Hematopoietic multipotent progenitor cell treated with erythropoietin and hydrocortisone succinate and interleukin-3 and kit ligand, for 6 days (in vitro differentiated cells): ENCODE data around the gene ZFYVE19.
A peak's percentile ranks its signal among the peaks of the same experiment; 100 is the strongest.

Experiments used
- DNase-seq: peaks from one replicate; pipeline ENCODE4 v3.0.0-alpha.2; 2015

ZFYVE19 gene

GRCh38 chr15:40807028-40807887 is at the start of gene ZFYVE19, which contains the start of gene DNAJC17:
TSS of gene ZFYVE19 (plus strand) at chr15:40807089. CDS start at chr15:40807590, 501 bp downstream.
TSS of gene DNAJC17 (minus strand) at chr15:40807473. CDS start at chr15:40807446, 27 bp downstream.
- peak; percentile 99 for DNase-seq

GRCh38 chr15:40759961-40760360 is 46.9 kb upstream of the ZFYVE19 start:
- no peak for DNase-seq

DNA sequence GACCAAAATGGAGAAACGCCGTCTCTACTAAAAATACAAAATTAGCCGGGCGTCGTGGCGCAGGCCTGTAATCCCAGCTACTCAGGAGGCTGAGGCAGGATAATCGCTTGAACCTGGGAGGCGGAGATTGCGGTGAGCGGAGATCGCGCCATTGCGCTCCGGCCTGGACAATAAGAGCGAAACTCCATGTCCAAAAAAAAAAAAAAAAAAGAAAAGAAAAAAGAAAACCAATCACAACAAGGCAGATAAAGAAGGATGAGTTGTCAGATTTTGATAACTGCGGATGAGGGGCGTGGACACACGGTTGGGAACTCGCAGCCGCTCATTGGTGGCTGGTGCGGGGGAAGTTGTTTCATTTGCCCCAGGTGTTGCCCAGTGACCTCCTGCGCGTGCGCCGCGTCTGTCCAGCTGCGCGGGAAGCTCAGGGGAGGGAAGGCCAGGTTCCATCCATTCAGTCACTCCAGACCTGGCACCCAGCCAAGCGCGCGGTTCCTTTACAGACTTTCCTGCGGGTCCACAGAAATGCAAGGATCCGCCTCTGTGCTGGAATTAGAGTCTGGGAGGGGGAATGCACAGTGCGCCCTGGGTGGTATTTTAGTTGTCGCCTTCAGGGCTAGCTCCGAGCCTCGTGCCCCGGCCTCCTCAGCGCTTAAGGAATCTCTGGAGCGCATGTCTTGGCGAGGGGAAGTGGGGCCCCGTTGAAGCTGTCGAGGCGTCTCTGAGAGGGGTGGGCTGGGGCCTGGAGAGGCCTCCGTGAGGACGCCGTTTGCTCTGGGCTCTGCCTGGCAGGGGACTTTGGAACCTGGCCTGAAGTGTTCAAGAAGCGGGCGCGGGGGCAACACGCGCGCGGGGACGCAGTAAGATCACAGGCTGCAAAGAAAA is 43.7 kb upstream of the ZFYVE19 start:
- DNase-seq, result peak; percentile 65

GRCh38 chr15:40763801-40764628 is 42.9 kb upstream of the ZFYVE19 start, which contains the start of gene GCHFR:
TSS of gene GCHFR (plus strand) at chr15:40764068. CDS start at chr15:40764181, 113 bp downstream.
- DNase-seq, result peak; percentile 80

GRCh38 chr15:40764629-40765103 is 42.2 kb upstream of the ZFYVE19 start:
- DNase-seq, result no peak

DNA sequence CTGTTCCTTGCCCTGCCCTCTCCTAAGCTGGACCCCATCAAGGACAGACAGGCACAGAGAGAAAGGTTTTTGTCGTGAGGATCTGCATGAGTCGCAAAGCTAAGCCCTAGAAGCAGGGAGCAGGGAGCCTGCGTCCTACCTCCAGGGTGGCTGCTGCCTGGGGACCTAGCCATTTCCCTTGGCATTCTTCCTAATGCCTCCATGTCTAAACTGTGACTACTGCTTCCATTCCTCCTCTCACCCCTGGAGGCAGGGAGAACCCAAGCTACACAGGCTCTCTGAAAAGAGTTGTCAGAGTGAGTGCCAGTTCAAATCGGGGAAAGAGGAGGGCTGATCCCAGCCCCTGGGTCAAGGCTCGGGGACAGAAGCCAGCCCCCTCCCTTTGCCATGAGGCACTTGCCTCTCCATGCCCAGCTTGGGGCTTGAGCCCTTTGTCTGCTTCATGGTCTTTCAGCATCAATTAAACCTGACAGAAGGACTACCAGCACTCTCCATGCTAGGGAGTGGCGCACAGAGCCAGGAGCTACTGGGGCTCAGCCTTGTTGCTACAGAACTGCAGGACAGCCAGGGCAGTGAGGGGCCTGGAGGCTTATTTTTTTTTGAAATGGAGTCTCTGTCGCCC is 40.6 kb upstream of the ZFYVE19 start:
- DNase-seq, result no peak

GRCh38 chr15:40766906-40767837 is 39.7 kb upstream of the ZFYVE19 start:
- DNase-seq, result peak; percentile 89

DNA sequence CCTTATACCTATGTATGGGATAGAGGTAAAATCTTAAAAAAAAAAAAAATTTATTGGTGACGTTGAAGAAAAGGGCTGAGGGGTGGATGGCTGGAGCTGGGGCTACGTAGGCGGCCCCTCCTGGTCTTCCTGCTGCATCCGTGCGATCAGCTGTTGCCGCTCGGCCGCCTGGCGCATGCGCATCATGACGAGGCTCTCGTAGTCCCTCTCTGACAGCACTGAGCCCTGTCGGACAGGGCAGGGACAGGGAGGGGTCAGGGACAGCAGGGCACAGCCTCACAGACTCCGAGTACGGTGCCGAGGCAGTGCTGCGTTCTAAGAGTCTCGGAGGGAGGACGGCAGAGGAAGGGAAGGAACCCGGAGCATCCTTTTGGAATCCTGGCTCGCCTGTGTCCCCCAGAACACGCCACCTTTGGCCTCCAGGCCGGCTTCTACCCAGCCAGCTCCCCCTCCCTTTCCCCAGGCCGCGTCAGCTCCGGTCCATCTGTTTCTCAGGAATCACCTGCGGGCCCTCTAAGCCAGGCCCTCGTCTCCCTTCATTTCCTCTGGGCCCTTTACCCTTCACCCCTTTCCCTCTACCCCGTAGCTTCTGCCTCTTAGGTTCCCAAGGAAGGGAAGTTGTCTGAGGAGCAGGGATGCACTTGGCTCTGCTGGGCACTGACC is 38.9 kb upstream of the ZFYVE19 start:
- no peak for DNase-seq

GRCh38 chr15:40768521-40769273 is 38.2 kb upstream of the ZFYVE19 start:
- DNase-seq, result peak; percentile 91

DNA sequence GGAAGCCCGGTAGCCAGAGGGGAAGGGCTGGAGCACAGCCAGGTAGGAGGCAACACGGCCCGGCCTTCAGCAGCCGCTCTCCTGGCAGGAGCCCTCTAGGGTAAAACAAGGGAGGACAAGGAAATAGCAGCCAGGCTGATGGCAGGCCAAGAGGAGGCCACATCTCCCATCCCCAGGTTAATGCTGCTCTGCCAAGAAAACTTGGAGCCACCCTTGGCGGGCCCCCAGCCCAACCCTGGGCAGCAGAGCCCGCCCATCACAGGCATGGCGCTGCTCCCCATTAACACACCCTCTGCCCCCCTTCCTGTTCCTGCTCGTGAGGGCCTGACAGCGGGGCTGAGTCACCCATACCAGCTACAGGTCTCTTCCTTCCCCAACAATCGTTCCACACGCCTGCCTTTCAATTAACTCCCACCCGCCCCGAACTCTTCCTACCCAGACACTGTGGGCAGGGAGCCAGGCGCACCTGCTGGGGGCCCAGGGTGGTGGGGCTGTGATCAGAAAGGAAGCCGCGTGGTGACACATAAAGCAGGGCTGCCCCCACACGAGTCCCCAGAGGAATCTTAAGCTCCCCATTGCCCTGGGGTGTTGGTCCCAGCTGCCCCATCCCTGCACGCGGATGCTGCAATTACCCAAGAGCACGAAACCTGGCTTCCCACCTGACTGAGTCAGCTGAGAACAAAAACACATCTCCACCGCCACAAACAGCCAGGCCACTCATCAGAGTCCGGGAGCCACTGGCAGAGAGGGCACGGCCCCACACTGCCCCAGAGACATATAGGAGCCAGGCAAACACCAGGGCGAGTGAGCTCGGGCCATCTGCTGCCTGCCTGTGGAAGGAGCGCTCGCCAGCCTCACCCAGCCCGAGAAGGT is 37.4 kb upstream of the ZFYVE19 start, which contains the start of gene C15orf62:
C15orf62 (plus strand) TSS at position 707 of the 873 bp plus-strand sequence. CDS start 516 bp downstream, outside the sequence.
- peak; percentile 80 for DNase-seq

GRCh38 chr15:40770147-40770721 is 36.7 kb upstream of the ZFYVE19 start:
- no peak for DNase-seq

- no peak for DNase-seq
These were observed 35.6 kb upstream of the ZFYVE19 start for GRCh38 chr15:40771242-40771641.

DNA sequence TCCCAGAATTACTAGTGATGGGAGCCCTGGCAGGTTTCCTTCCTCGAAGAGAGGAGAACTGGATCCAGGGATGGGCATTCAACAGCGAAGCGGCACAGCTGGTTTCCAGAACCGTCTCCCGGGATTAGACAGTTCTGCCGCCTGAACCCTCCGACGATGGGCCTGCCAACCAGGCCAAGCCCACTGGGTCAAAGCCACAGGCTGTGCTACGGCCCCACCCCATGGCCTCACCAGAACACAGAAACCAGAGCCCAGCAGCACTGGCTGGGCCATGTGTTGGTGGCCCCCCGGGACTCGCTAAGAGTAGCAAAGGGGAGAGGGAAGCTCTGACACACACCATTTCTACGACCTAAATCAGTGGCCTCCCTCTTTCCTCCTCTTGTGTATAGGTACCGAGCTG is 34.9 kb upstream of the ZFYVE19 start:
- DNase-seq, result no peak

DNA sequence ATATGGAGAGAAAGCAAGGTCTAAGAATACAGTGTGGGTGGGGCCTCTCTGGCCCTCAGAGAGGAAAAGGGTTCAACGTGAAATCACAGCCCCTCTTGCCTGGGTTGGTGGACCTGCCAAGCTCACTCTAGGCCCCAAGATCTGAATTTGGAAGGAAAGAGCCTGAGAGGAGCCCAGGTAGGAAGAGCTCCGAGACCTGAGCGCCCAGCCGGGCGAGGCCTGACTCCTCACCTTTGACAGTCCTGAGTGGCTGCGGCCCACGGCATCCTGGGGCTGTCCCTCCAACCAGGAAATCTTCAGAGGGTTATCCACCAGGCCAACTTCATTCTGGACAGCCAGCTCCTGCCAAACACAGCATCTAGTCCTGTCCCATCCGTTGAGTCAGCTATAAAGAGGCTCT is 33.4 kb upstream of the ZFYVE19 start:
- DNase-seq, result no peak

GRCh38 chr15:40773902-40774301 is 33.0 kb upstream of the ZFYVE19 start:
- no peak for DNase-seq

DNA sequence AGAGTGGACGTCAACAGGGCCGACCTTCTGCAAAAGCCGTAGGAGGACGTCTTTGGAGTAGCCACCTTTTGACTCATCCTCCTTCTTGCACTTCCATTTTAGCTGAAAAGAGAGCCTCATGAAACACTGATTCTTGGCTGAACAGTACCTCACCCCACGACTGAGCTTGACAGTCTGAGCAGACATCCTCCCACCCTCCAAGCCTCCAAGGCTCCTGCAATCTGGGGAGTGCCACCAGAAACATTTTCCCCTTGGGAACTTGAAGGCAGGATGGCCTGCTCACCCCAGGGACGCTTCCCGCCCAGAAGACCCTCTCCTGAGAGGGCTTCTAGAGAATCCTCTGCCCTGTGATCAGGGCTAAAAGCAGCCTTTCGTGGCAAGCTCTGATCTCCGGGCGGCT is 31.9 kb upstream of the ZFYVE19 start:
- no peak for DNase-seq

- no peak for DNase-seq
These were observed 31.0 kb upstream of the ZFYVE19 start for GRCh38 chr15:40775740-40776536.
